Ectodermal cell (in vitro differentiated cells): Measurements from ENCODE around the gene FXR2.
A peak's percentile ranks its signal among the peaks of the same experiment; 100 is the strongest.

Experiments used
- H3K27ac ChIP-seq: 2 replicates; pipeline ENCODE4 v1.7.0; 2013; ENCODE audit warnings: mild to moderate bottlenecking, low read depth, low read length; ENCODE audit not compliant: insufficient read depth, poor library complexity, severe bottlenecking
- H3K27me3 ChIP-seq: 2 replicates; pipeline ENCODE4 v1.7.0; 2013; ENCODE audit warnings: mild to moderate bottlenecking, low read length; ENCODE audit not compliant: insufficient read depth, control insufficient read depth, poor library complexity, severe bottlenecking
- H3K36me3 ChIP-seq: one replicate; pipeline ENCODE4 v1.7.0; 2013; ENCODE audit warnings: low read length; ENCODE audit not compliant: control insufficient read depth, insufficient read depth
- H3K4me1 ChIP-seq: one replicate; pipeline ENCODE4 v1.7.0; 2013; ENCODE audit warnings: low read length; ENCODE audit not compliant: control insufficient read depth, insufficient read depth
- H3K4me3 ChIP-seq: 2 replicates; pipeline ENCODE4 v1.7.0; 2013; ENCODE audit warnings: low read depth, low read length, control low read depth; ENCODE audit not compliant: insufficient read depth
- H3K9me3 ChIP-seq: 2 replicates; pipeline ENCODE4 v1.7.0; 2013; ENCODE audit warnings: mild to moderate bottlenecking, low read length, moderate library complexity; ENCODE audit not compliant: control insufficient read depth
- WGBS, 2 experiments: methylation state at CpG; one replicate each; pipeline ENCODE4 v1.1.7; 2013; ENCODE audit warnings: missing lambda C conversion rate in 2 of 2; 5-methylcytosine and 5-hydroxymethylcytosine counted together

FXR2 gene

GRCh38 chr17:7570351-7570750, 44.3 kb downstream of the FXR2 start:
- Histone ChIP-seq H3K4me1 (peaks cover 16% of the 10 kb centered on the region), H3K27ac (no peak overlapping the region), H3K9me3 (no peaks in the 10 kb centered on the region), H3K36me3 (peaks cover 43% of the 10 kb centered on the region), H3K27me3 (no peaks in the 10 kb centered on the region), H3K4me3 (no peak overlapping the region)
- 96 to 97% methylated on average over 10 of the region's 10 CpGs for WGBS, 2 experiments

- H3K9me3 ChIP-seq = no peaks in the 10 kb centered on the region
- H3K27me3 ChIP-seq = no peaks in the 10 kb centered on the region
- H3K36me3 ChIP-seq = peaks cover 41% of the 10 kb centered on the region
- H3K4me1 ChIP-seq = peaks cover 11% of the 10 kb centered on the region
- no peak overlapping the region for H3K4me3 ChIP-seq
- no peak overlapping the region for H3K27ac ChIP-seq
- 94 to 97% methylated on average over 5 of the region's 5 CpGs for WGBS, 2 experiments
Measured at GRCh38 chr17:7569571-7569970, 45.1 kb downstream of the FXR2 start.

- Histone ChIP-seq H3K27ac (no peak overlapping the region), H3K4me1 (peaks cover 17% of the 10 kb centered on the region), H3K27me3 (no peaks in the 10 kb centered on the region), H3K4me3 (peak overlapping the region; percentile 87), H3K9me3 (no peaks in the 10 kb centered on the region), H3K36me3 (peaks cover 28% of the 10 kb centered on the region)
- 93 to 95% methylated on average over 30 of the region's 30 CpGs for WGBS, 2 experiments
Measured at GRCh38 chr17:7563115-7563869, 51.4 kb downstream of the FXR2 start.

GRCh38 chr17:7562208-7562605, 52.5 kb downstream of the FXR2 start:
- Histone ChIP-seq H3K9me3 (no peaks in the 10 kb centered on the region), H3K27me3 (no peaks in the 10 kb centered on the region), H3K4me3 (peak overlapping the region; percentile 87), H3K4me1 (peaks cover 27% of the 10 kb centered on the region), H3K36me3 (peaks cover 27% of the 10 kb centered on the region), H3K27ac (peak overlapping the region; percentile 62)
- 1 to 2% methylated on average over 28 of the region's 28 CpGs for WGBS, 2 experiments

GRCh38 chr17:7561589-7562207, 53.0 kb downstream of the FXR2 start, which contains the start of gene SENP3:
SENP3 (plus strand) TSS chr17:7561919; CDS start chr17:7563077, 1,158 bp downstream.
- WGBS, 2 experiments = 0 to 1% methylated on average over 82 of the region's 82 CpGs
- Histone ChIP-seq H3K9me3 (no peaks in the 10 kb centered on the region), H3K4me3 (peak within 1 kb of the TSS; percentile 87), H3K27ac (peak within 1 kb of the TSS; percentile 90), H3K36me3 (peaks cover 24% of the 10 kb centered on the region), H3K4me1 (peaks cover 30% of the 10 kb centered on the region), H3K27me3 (no peaks in the 10 kb centered on the region)

- Histone ChIP-seq H3K4me1 (peaks cover 30% of the 10 kb centered on the region), H3K27me3 (no peaks in the 10 kb centered on the region), H3K27ac (peak overlapping the region; percentile 90), H3K36me3 (peaks cover 24% of the 10 kb centered on the region), H3K4me3 (peak overlapping the region; percentile 87), H3K9me3 (no peaks in the 10 kb centered on the region)
- WGBS, 2 experiments = 0 to 1% methylated on average over 32 of the region's 32 CpGs
Measured at GRCh38 chr17:7561028-7561575, 53.6 kb downstream of the FXR2 start.

GRCh38 chr17:7560172-7561027, 54.3 kb downstream of the FXR2 start:
- H3K36me3 ChIP-seq = peaks cover 19% of the 10 kb centered on the region
- H3K4me1 ChIP-seq = peaks cover 30% of the 10 kb centered on the region
- H3K4me3 ChIP-seq = peak overlapping the region; percentile 87
- H3K9me3 ChIP-seq = no peaks in the 10 kb centered on the region
- 29% methylated on average over 20 to 22 of the region's 22 CpGs for WGBS, 2 experiments
- H3K27me3 ChIP-seq = no peaks in the 10 kb centered on the region
- H3K27ac ChIP-seq = peak overlapping the region; percentile 90

GRCh38 chr17:7559320-7560171, 55.2 kb downstream of the FXR2 start:
- H3K36me3 ChIP-seq = peaks cover 12% of the 10 kb centered on the region
- H3K4me3 ChIP-seq = no peak overlapping the region
- 91 to 92% methylated on average over 18 of the region's 18 CpGs for WGBS, 2 experiments
- H3K27me3 ChIP-seq = no peaks in the 10 kb centered on the region
- H3K27ac ChIP-seq = no peak overlapping the region
- H3K4me1 ChIP-seq = peaks cover 30% of the 10 kb centered on the region
- no peaks in the 10 kb centered on the region for H3K9me3 ChIP-seq

GRCh38 chr17:7558544-7559319, 56.0 kb downstream of the FXR2 start, which contains the start of gene TNFSF13:
TNFSF13 (plus strand) TSS chr17:7558750; CDS start chr17:7559040, 290 bp downstream.
- Histone ChIP-seq H3K4me3 (no peak within 1 kb of the TSS), H3K4me1 (peaks cover 30% of the 10 kb centered on the region), H3K27ac (no peak within 1 kb of the TSS), H3K27me3 (no peaks in the 10 kb centered on the region), H3K36me3 (peaks cover 5% of the 10 kb centered on the region), H3K9me3 (no peaks in the 10 kb centered on the region)
- WGBS, 2 experiments = 88 to 89% methylated on average over 16 of the region's 16 CpGs
